ENCODE measurements around the gene ARL10.
"Not testable (repeated sequence)": the region's sequence is repeated elsewhere in the genome, so short reads cannot be mapped to it uniquely, and the experiment has no call there.

ARL10 gene

GRCh38 chr5:176405656-176406435 is 40.6 kb downstream of the ARL10 start:
- Histone ChIP-seq H3K27me3 (replicated peaks in 2 of 5; ENCODE audit: control insufficient read depth in 4 of 5, insufficient read depth in 5 of 5, low read length in 4 of 5) (no peaks in the 10 kb centered on the region), H3K27ac (ENCODE audit: insufficient read depth in 1 of 2, low read depth in 1 of 2, low read length in 2 of 2, poor library complexity in 1 of 2, severe bottlenecking in 2 of 2) (no peak overlapping the region), H3K36me3 (ENCODE audit: control insufficient read depth in 4 of 4, insufficient read depth in 4 of 4, low read length in 3 of 4) (peaks cover 3 to 21% (median 14%) of the 10 kb centered on the region in 4 experiments), H3K9me3 (ENCODE audit: control extremely low read depth in 1 of 5, control insufficient read depth in 4 of 5, insufficient read depth in 2 of 5, low read depth in 1 of 5, low read length in 4 of 5) (no peaks in the 10 kb centered on the region), H3K4me1 (ENCODE audit: control extremely low read depth in 1 of 4, control insufficient read depth in 4 of 4, insufficient read depth in 4 of 4, low read length in 3 of 4) (no peaks in the 10 kb centered on the region), H3K4me3 (ENCODE audit: control insufficient read depth in 1 of 7, extremely low read depth in 1 of 7, insufficient read depth in 4 of 7, low read depth in 2 of 7, low read length in 6 of 7) (no peak overlapping the region)
- WGBS (ENCODE audit: insufficient coverage) = 95% methylated on average over 16 of the region's 20 CpGs
- ChIA-PET CTCF (interaction anchor here (1.3 to 2.0 kb wide), 2 partner anchors 12 to 15 kb away, joined by 3 to 6 read pairs; no protein-coding TSS in a partner anchor), POLR2A (no interaction called here)
- DNase-seq = no peak

GRCh38 chr5:176406436-176407052 is 41.3 kb downstream of the ARL10 start:
- POLR2A ChIA-PET = no interaction called here
- Histone ChIP-seq H3K9me3 (ENCODE audit: control extremely low read depth in 1 of 5, control insufficient read depth in 4 of 5, insufficient read depth in 2 of 5, low read depth in 1 of 5, low read length in 4 of 5) (no peaks in the 10 kb centered on the region), H3K4me3 (ENCODE audit: control insufficient read depth in 1 of 7, extremely low read depth in 1 of 7, insufficient read depth in 4 of 7, low read depth in 2 of 7, low read length in 6 of 7) (no peak overlapping the region), H3K27me3 (replicated peaks in 2 of 5; ENCODE audit: control insufficient read depth in 4 of 5, insufficient read depth in 5 of 5, low read length in 4 of 5) (no peaks in the 10 kb centered on the region), H3K4me1 (ENCODE audit: control extremely low read depth in 1 of 4, control insufficient read depth in 4 of 4, insufficient read depth in 4 of 4, low read length in 3 of 4) (no peaks in the 10 kb centered on the region), H3K27ac (ENCODE audit: insufficient read depth in 1 of 2, low read depth in 1 of 2, low read length in 2 of 2, poor library complexity in 1 of 2, severe bottlenecking in 2 of 2) (no peak overlapping the region), H3K36me3 (ENCODE audit: control insufficient read depth in 4 of 4, insufficient read depth in 4 of 4, low read length in 3 of 4) (peaks cover 3 to 21% (median 14%) of the 10 kb centered on the region in 4 experiments)
- CTCF ChIA-PET = interaction anchor here (0.9 to 2.0 kb wide), 5 partner anchors 9 to 172 kb away, joined by 3 to 7 read pairs (median 3); no protein-coding TSS in a partner anchor
- DNase-seq = no peak
- WGBS (ENCODE audit: insufficient coverage) = 96% methylated on average over 7 of the region's 9 CpGs

- H3K36me3 ChIP-seq (ENCODE audit: control insufficient read depth in 4 of 4, insufficient read depth in 4 of 4, low read length in 3 of 4) = peaks cover 3 to 21% (median 14%) of the 10 kb centered on the region in 4 experiments
- H3K4me1 ChIP-seq (ENCODE audit: control extremely low read depth in 1 of 4, control insufficient read depth in 4 of 4, insufficient read depth in 4 of 4, low read length in 3 of 4) = no peaks in the 10 kb centered on the region
- DNase-seq = no peak
- ChIA-PET POLR2A (no interaction called here), CTCF (interaction anchor here (0.6 to 2.0 kb wide), 5 partner anchors 8 to 135 kb away, joined by 3 to 7 read pairs (median 3); no protein-coding TSS in a partner anchor)
- no peak overlapping the region for H3K4me3 ChIP-seq (ENCODE audit: control insufficient read depth in 1 of 7, extremely low read depth in 1 of 7, insufficient read depth in 4 of 7, low read depth in 2 of 7, low read length in 6 of 7)
- 97% methylated on average over 4 of the region's 6 CpGs for WGBS (ENCODE audit: insufficient coverage)
- H3K9me3 ChIP-seq (ENCODE audit: control extremely low read depth in 1 of 5, control insufficient read depth in 4 of 5, insufficient read depth in 2 of 5, low read depth in 1 of 5, low read length in 4 of 5) = no peaks in the 10 kb centered on the region
- no peaks in the 10 kb centered on the region for H3K27me3 ChIP-seq (replicated peaks in 2 of 5; ENCODE audit: control insufficient read depth in 4 of 5, insufficient read depth in 5 of 5, low read length in 4 of 5)
- no peak overlapping the region for H3K27ac ChIP-seq (ENCODE audit: insufficient read depth in 1 of 2, low read depth in 1 of 2, low read length in 2 of 2, poor library complexity in 1 of 2, severe bottlenecking in 2 of 2)
Measured at GRCh38 chr5:176407456-176408251, 42.4 kb downstream of the ARL10 start.

- POLR2A ChIA-PET; H3K27me3 ChIP-seq (replicated peaks in 2 of 5; ENCODE audit: control insufficient read depth in 4 of 5, insufficient read depth in 5 of 5, low read length in 4 of 5); H3K4me1 ChIP-seq (ENCODE audit: control extremely low read depth in 1 of 4, control insufficient read depth in 4 of 4, insufficient read depth in 4 of 4, low read length in 3 of 4); H3K9me3 ChIP-seq (ENCODE audit: control extremely low read depth in 1 of 5, control insufficient read depth in 4 of 5, insufficient read depth in 2 of 5, low read depth in 1 of 5, low read length in 4 of 5); H3K27ac ChIP-seq (ENCODE audit: insufficient read depth in 1 of 2, low read depth in 1 of 2, low read length in 2 of 2, poor library complexity in 1 of 2, severe bottlenecking in 2 of 2); H3K4me3 ChIP-seq (ENCODE audit: control insufficient read depth in 1 of 7, extremely low read depth in 1 of 7, insufficient read depth in 4 of 7, low read depth in 2 of 7, low read length in 6 of 7); DNase-seq: not testable (repeated sequence)
- peaks cover 3 to 21% (median 14%) of the 10 kb centered on the region in 4 experiments for H3K36me3 ChIP-seq (ENCODE audit: control insufficient read depth in 4 of 4, insufficient read depth in 4 of 4, low read length in 3 of 4)
- CTCF ChIA-PET = interaction anchor here (0.6 to 1.8 kb wide), 2 partner anchors 7 to 10 kb away, joined by 3 to 7 read pairs; no protein-coding TSS in a partner anchor
- 90% methylated on average over 2 of the region's 10 CpGs for WGBS (ENCODE audit: insufficient coverage)
Measured at GRCh38 chr5:176408252-176408573, 42.9 kb downstream of the ARL10 start.

GRCh38 chr5:176408590-176408989 is 43.3 kb downstream of the ARL10 start:
- H3K9me3 ChIP-seq (ENCODE audit: control extremely low read depth in 1 of 5, control insufficient read depth in 4 of 5, insufficient read depth in 2 of 5, low read depth in 1 of 5, low read length in 4 of 5) = no peaks in the 10 kb centered on the region
- H3K4me3 ChIP-seq (ENCODE audit: control insufficient read depth in 1 of 7, extremely low read depth in 1 of 7, insufficient read depth in 4 of 7, low read depth in 2 of 7, low read length in 6 of 7) = no peak overlapping the region
- CTCF ChIA-PET = no interaction called here
- H3K27ac ChIP-seq (ENCODE audit: insufficient read depth in 1 of 2, low read depth in 1 of 2, low read length in 2 of 2, poor library complexity in 1 of 2, severe bottlenecking in 2 of 2) = no peak overlapping the region
- 100% methylated on average over 5 of the region's 5 CpGs for WGBS (ENCODE audit: insufficient coverage)
- no peak for DNase-seq
- H3K27me3 ChIP-seq (replicated peaks in 2 of 5; ENCODE audit: control insufficient read depth in 4 of 5, insufficient read depth in 5 of 5, low read length in 4 of 5) = no peaks in the 10 kb centered on the region
- no peaks in the 10 kb centered on the region for H3K4me1 ChIP-seq (ENCODE audit: control extremely low read depth in 1 of 4, control insufficient read depth in 4 of 4, insufficient read depth in 4 of 4, low read length in 3 of 4)
- POLR2A ChIA-PET = no interaction called here
- H3K36me3 ChIP-seq (ENCODE audit: control insufficient read depth in 4 of 4, insufficient read depth in 4 of 4, low read length in 3 of 4) = peaks cover 3 to 21% (median 14%) of the 10 kb centered on the region in 4 experiments

- no peak overlapping the region for H3K27ac ChIP-seq (ENCODE audit: insufficient read depth in 1 of 2, low read depth in 1 of 2, low read length in 2 of 2, poor library complexity in 1 of 2, severe bottlenecking in 2 of 2)
- no peaks in the 10 kb centered on the region for H3K27me3 ChIP-seq (replicated peaks in 2 of 5; ENCODE audit: control insufficient read depth in 4 of 5, insufficient read depth in 5 of 5, low read length in 4 of 5)
- ChIA-PET CTCF (interaction anchor here (1.0 kb wide), 1 partner anchor 15 kb away, joined by 3 read pairs; no protein-coding TSS in a partner anchor), POLR2A (no interaction called here)
- H3K36me3 ChIP-seq (ENCODE audit: control insufficient read depth in 4 of 4, insufficient read depth in 4 of 4, low read length in 3 of 4) = peaks cover 3 to 21% (median 12%) of the 10 kb centered on the region in 4 experiments
- no peak for DNase-seq
- H3K9me3 ChIP-seq (ENCODE audit: control extremely low read depth in 1 of 5, control insufficient read depth in 4 of 5, insufficient read depth in 2 of 5, low read depth in 1 of 5, low read length in 4 of 5) = no peaks in the 10 kb centered on the region
- 97% methylated on average over 4 of the region's 4 CpGs for WGBS (ENCODE audit: insufficient coverage)
- H3K4me1 ChIP-seq (ENCODE audit: control extremely low read depth in 1 of 4, control insufficient read depth in 4 of 4, insufficient read depth in 4 of 4, low read length in 3 of 4) = no peaks in the 10 kb centered on the region
- H3K4me3 ChIP-seq (ENCODE audit: control insufficient read depth in 1 of 7, extremely low read depth in 1 of 7, insufficient read depth in 4 of 7, low read depth in 2 of 7, low read length in 6 of 7) = no peak overlapping the region
Measured at GRCh38 chr5:176409765-176410164, 44.5 kb downstream of the ARL10 start.
